HepG2 (cell line): ENCODE measurements around the gene EVI5. TPM values are rescaled to one million over a fixed set of nuclear protein-coding genes. Genes with fewer than 3 reads are reported as not detected.

Experiments used
- DR1 ChIP-seq: sonication (generic); formaldehyde crosslinking; IDR thresholded peaks from 2 replicates; pipeline ENCODE4 v1.8.0; 2021; ENCODE audit warnings: mild to moderate bottlenecking, missing genetic modification reagents, inconsistent platforms
- FIP1L1 ChIP-seq: fragments of 200-400 bp; formaldehyde crosslinking; IDR thresholded peaks from 2 replicates; pipeline ENCODE4 v1.6.1; 2018; ENCODE audit warnings: low read depth, mild to moderate bottlenecking, low read length, moderate library complexity, borderline replicate concordance; ENCODE audit not compliant: insufficient read depth
- GLMP ChIP-seq: sonication (generic); formaldehyde crosslinking; IDR thresholded peaks from 2 replicates; pipeline ENCODE4 v1.9.0; 2021; ENCODE audit warnings: missing genetic modification reagents, mild to moderate bottlenecking, borderline replicate concordance
- HINFP ChIP-seq: sonication (generic); formaldehyde crosslinking; IDR thresholded peaks from 2 replicates; pipeline ENCODE4 v1.4.0; 2020; ENCODE audit warnings: low read depth, mild to moderate bottlenecking, missing genetic modification reagents
- HNRNPL ChIP-seq: fragments of 200-400 bp; formaldehyde crosslinking; IDR thresholded peaks from 2 replicates; pipeline ENCODE4 v1.6.1; 2017; ENCODE audit warnings: mild to moderate bottlenecking, low read depth, low read length
- MATR3 ChIP-seq: sonication (generic); formaldehyde crosslinking; IDR thresholded peaks from 2 replicates; pipeline ENCODE4 v1.4.0; 2020; ENCODE audit warnings: missing genetic modification reagents
- MEF2D ChIP-seq: sonication (generic); formaldehyde crosslinking; IDR thresholded peaks from 2 replicates; pipeline ENCODE4 v1.5.1; 2020; ENCODE audit warnings: mild to moderate bottlenecking, missing genetic modification reagents
- MLXIP ChIP-seq: sonication (generic); formaldehyde crosslinking; IDR thresholded peaks from 2 replicates; pipeline ENCODE4 v1.9.0; 2021; ENCODE audit warnings: missing genetic modification reagents, borderline replicate concordance
- MYC ChIP-seq: sonication (generic); formaldehyde crosslinking; IDR thresholded peaks from 2 replicates; pipeline ENCODE4 v1.9.0; 2021; ENCODE audit warnings: missing genetic modification reagents, borderline replicate concordance
- NFE2 ChIP-seq: sonication (generic); formaldehyde crosslinking; IDR thresholded peaks from 2 replicates; pipeline ENCODE4 v1.4.0; 2020; ENCODE audit warnings: missing genetic modification reagents
- RFX1 ChIP-seq: fragments of 450-650 bp; IDR thresholded peaks from 2 replicates; pipeline ENCODE4 v1.6.1; 2017
- RXRB ChIP-seq: IDR thresholded peaks from 2 replicates; pipeline ENCODE4 v1.6.1; 2016; ENCODE audit warnings: borderline replicate concordance, missing genetic modification reagents, missing compliant biosample characterization
- YEATS4 ChIP-seq: sonication (generic); formaldehyde crosslinking; IDR thresholded peaks from 2 replicates; pipeline ENCODE4 v1.4.0; 2020; ENCODE audit warnings: missing genetic modification reagents, borderline replicate concordance
- ZBTB49 ChIP-seq: sonication (generic); formaldehyde crosslinking; IDR thresholded peaks from 2 replicates; pipeline ENCODE4 v1.4.0; 2020; ENCODE audit warnings: missing genetic modification reagents, borderline replicate concordance
- ZC3H13 ChIP-seq: sonication (generic); formaldehyde crosslinking; IDR thresholded peaks from 2 replicates; pipeline ENCODE4 v1.8.1; 2023; ENCODE audit warnings: mild to moderate bottlenecking, missing genetic modification reagents, moderate library complexity
- ZMYM4 ChIP-seq: sonication (generic); formaldehyde crosslinking; IDR thresholded peaks from 2 replicates; pipeline ENCODE4 v1.8.1; 2023; ENCODE audit warnings: mild to moderate bottlenecking, missing genetic modification reagents
- ZNF317 ChIP-seq: sonication (generic); formaldehyde crosslinking; IDR thresholded peaks from 2 replicates; pipeline ENCODE4 v1.5.0; 2020; ENCODE audit warnings: mild to moderate bottlenecking, missing genetic modification reagents
- ZNF430 ChIP-seq: sonication (generic); formaldehyde crosslinking; IDR thresholded peaks from 2 replicates; pipeline ENCODE4 v1.9.0; 2021; ENCODE audit warnings: mild to moderate bottlenecking, missing genetic modification reagents
- ZNF547 ChIP-seq: sonication (generic); formaldehyde crosslinking; IDR thresholded peaks from 2 replicates; pipeline ENCODE4 v1.5.1; 2020; ENCODE audit warnings: mild to moderate bottlenecking, missing genetic modification reagents
- ZNF557 ChIP-seq: sonication (generic); formaldehyde crosslinking; IDR thresholded peaks from 2 replicates; pipeline ENCODE4 v1.4.0; 2020; ENCODE audit warnings: missing genetic modification reagents
- ZNF564 ChIP-seq: sonication (generic); formaldehyde crosslinking; IDR thresholded peaks from 2 replicates; pipeline ENCODE4 v1.8.1; 2023; ENCODE audit warnings: mild to moderate bottlenecking, missing genetic modification reagents
- ZNF841 ChIP-seq: sonication (generic); formaldehyde crosslinking; IDR thresholded peaks from 2 replicates; pipeline ENCODE4 v1.8.1; 2023; ENCODE audit warnings: missing genetic modification reagents, borderline replicate concordance
- polyA plus RNA-seq, 8 experiments: library from polyadenylated mRNA; depleted of rRNA in 3 of 8; stranded (reverse) in 7 of 8; unstranded in 1 of 8; fragments of >200 nt; fragmentation: Illumina TruSeq in 4 of 8; extraction: Trizol in 4 of 8; gene quantifications; 2 replicates each; pipeline versions ENCODE4 v1.2.1 to v1.2.3, GENCODE V29; 2011 to 2016; ENCODE audit warnings: low read depth in 4 of 8, missing spikeins in 1 of 8, mixed read lengths in 1 of 8; ENCODE audit not compliant: insufficient read depth in 1 of 8
- total RNA-seq, 5 experiments: library from RNA; depleted of rRNA; stranded (reverse); fragments of >200 nt; fragmentation: Illumina TruSeq; extraction: Trizol; gene quantifications; 2 replicates each; pipeline ENCODE4 v1.2.3, GENCODE V29; 2016; ENCODE audit warnings: low read depth in 1 of 5

The EVI5 gene
- total and polyA plus RNA-seq, 2 of the 13 experiments (the other 11 are each of a cell fraction or from before 2014, with no cell fraction given), result 4.0 to 12.6 TPM

GRCh38 chr1:92831762-92832536 lies 47.0 kb upstream of the EVI5 start, which contains the start of gene RPL5 (continued):
- peak; percentile 43; the same call in 1 of the 2 replicates for TF ChIP-seq MLXIP
- peak; percentile 86 for TF ChIP-seq ZNF317 (CRISPR knock-in tag)
- TF ChIP-seq NFE2, result no peak; the same call in 1 of the 2 replicates
- peak; percentile 94 for TF ChIP-seq ZC3H13 (CRISPR knock-in tag)
- peak; percentile 100 for TF ChIP-seq YEATS4 (CRISPR knock-in tag)
- peak; percentile 40; the same call in 1 of the 2 replicates for TF ChIP-seq ZBTB49 (CRISPR knock-in tag)
- peak; percentile 93 for TF ChIP-seq MEF2D (CRISPR knock-in tag)
- peak; percentile 95 for TF ChIP-seq ZNF430 (CRISPR knock-in tag)
- TF ChIP-seq ZNF547 (CRISPR knock-in tag), result peak; percentile 97
- TF ChIP-seq MYC (CRISPR knock-in tag), result peak; percentile 100
- TF ChIP-seq ZNF841, result peak; percentile 57; the same call in 1 of the 2 replicates
- peak; percentile 86; the same call in 1 of the 2 replicates for TF ChIP-seq ZNF564
- TF ChIP-seq HINFP, result peak; percentile 96
- peak; percentile 75 for TF ChIP-seq RXRB (CRISPR knock-in tag)
- 0 out of 2 replicates have a peak, but pooled peaks have one; percentile 78 for TF ChIP-seq FIP1L1
- peak; percentile 100 for TF ChIP-seq ZMYM4 (CRISPR knock-in tag)
- no peak for TF ChIP-seq MATR3 (CRISPR knock-in tag)
- no peak for TF ChIP-seq RFX1
- peak; percentile 88 for TF ChIP-seq ZNF557 (CRISPR knock-in tag)
- peak; percentile 99 for TF ChIP-seq DR1
- TF ChIP-seq HNRNPL, result peak; percentile 92; the same call in 1 of the 2 replicates
- TF ChIP-seq GLMP, result no peak
